CD1c-positive myeloid dendritic cell (primary cell): ENCODE results near the gene FFAR1.
A peak's percentile ranks its signal among the peaks of the same experiment; 100 is the strongest.
"Not testable (repeated sequence)": the region's sequence is repeated elsewhere in the genome, so short reads cannot be mapped to it uniquely, and the experiment has no call there.

Experiments used
- DNase-seq: peaks from one replicate; pipeline ENCODE4 v3.0.0-alpha.2; 2016; ENCODE audit errors: extremely low spot score

The FFAR1 gene

GRCh38 chr19:35341565-35342225 is 6.0 kb upstream of the FFAR1 start:
- DNase-seq = no peak

GRCh38 chr19:35342430-35342829 is 5.3 kb upstream of the FFAR1 start:
- DNase-seq = no peak

- DNase-seq = no peak
These were observed 3.1 kb upstream of the FFAR1 start for GRCh38 chr19:35344511-35345031.

GRCh38 chr19:35345671-35346111 is 2.0 kb upstream of the FFAR1 start:
- no peak for DNase-seq

GRCh38 chr19:35346193-35347052 is 1.3 kb upstream of the FFAR1 start:
- DNase-seq = peak; percentile 61

- DNase-seq = no peak
These were observed 212 bp downstream of the FFAR1 start for GRCh38 chr19:35347930-35348298.

- DNase-seq = no peak
These were observed 1.4 kb downstream of the FFAR1 start for GRCh38 chr19:35348911-35349611.

- DNase-seq = no peak
These were observed 2.2 kb downstream of the FFAR1 start for GRCh38 chr19:35349614-35350521.

- no peak for DNase-seq
These were observed 2.9 kb downstream of the FFAR1 start for GRCh38 chr19:35350591-35350990.

GRCh38 chr19:35351411-35352176 is 3.9 kb downstream of the FFAR1 start:
- no peak for DNase-seq

- DNase-seq = no peak
These were observed 4.4 kb downstream of the FFAR1 start for GRCh38 chr19:35352177-35352447.

GRCh38 chr19:35352448-35353304 is 5.0 kb downstream of the FFAR1 start:
- DNase-seq = peak; percentile 86

- no peak for DNase-seq
These were observed 5.9 kb downstream of the FFAR1 start for GRCh38 chr19:35353635-35354034.

- no peak for DNase-seq
These were observed 7.2 kb downstream of the FFAR1 start for GRCh38 chr19:35354898-35355297.

GRCh38 chr19:35355791-35356460 is 8.2 kb downstream of the FFAR1 start:
- DNase-seq = no peak

GRCh38 chr19:35357867-35358573 is 10.3 kb downstream of the FFAR1 start, which contains the start of gene FFAR3:
Gene FFAR3 (plus strand): TSS chr19:35358460. CDS start chr19:35358891, 431 bp downstream.
- peak; percentile 91 for DNase-seq

GRCh38 chr19:35358834-35359233 is 11.1 kb downstream of the FFAR1 start:
- not testable (repeated sequence) for DNase-seq

- DNase-seq = not testable (repeated sequence)
These were observed 11.7 kb downstream of the FFAR1 start for GRCh38 chr19:35359395-35359794.
